ENCODE results near the gene ATP5F1D.

ATP5F1D gene

DNA sequence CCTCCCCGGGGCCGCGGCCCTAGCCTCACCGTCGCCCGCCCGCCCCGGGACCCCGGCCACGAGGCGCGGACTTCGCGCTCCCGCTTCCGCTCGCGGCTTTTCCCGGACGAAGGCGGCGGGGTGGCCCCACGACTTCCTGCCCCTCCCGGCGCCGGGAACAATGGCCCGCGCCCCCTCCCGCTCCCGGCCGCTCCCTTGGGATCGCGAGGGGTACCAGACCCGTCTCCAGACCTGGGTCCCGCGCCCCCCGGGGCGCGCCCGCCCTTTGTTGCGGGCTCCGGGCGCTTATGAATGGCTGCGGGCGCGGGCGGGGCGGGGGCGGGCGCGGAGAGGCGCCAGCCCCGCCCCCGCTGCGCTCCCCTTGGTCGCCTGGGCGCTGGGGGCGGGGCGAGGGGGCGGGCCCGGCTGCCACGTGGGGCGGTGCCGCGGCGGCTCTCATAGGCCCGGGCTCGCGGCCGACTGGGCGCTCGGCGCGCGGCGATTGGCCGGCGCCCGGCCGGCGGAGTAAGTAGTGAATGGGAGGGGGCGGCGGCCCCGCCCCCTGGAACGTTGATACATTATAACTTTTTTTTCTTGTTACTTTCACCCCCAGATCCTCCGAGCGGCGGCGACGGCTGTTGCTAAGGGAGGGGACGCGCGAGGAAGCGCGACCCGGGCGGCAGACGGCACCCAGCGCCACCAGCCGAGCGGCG lies 7.9 kb downstream of the ATP5F1D start:
- H3K9me3 ChIP-seq (ENCODE audit: severe bottlenecking): no peaks in the 10 kb centered on the region
- DNase-seq (ENCODE audit: low spot score): no peak
- H3K4me3 ChIP-seq (ENCODE audit: severe bottlenecking): peak overlapping the region; percentile 58
- peaks cover 35% of the 10 kb centered on the region for H3K36me3 ChIP-seq (ENCODE audit: low read depth)
- H3K27me3 ChIP-seq (ENCODE audit: insufficient read depth, poor library complexity, severe bottlenecking): no peaks in the 10 kb centered on the region
- peak; percentile 6; the same call in 1 of the 3 replicates for ATAC-seq (ENCODE audit: low read depth)
- H3K4me1 ChIP-seq (ENCODE audit: insufficient read depth, poor library complexity, severe bottlenecking): peaks cover 17% of the 10 kb centered on the region
- no peak for TF ChIP-seq CTCF (IDR thresholded peaks at IDR 0.05; ENCODE audit: poor library complexity, severe bottlenecking)
- H3K27ac ChIP-seq (ENCODE audit: poor library complexity, severe bottlenecking): peak overlapping the region; percentile 97

GRCh38 chr19:1249990-1250436 lies 8.5 kb downstream of the ATP5F1D start:
- Histone ChIP-seq H3K27ac (ENCODE audit: poor library complexity, severe bottlenecking) (peak overlapping the region; percentile 97), H3K4me3 (ENCODE audit: severe bottlenecking) (peak overlapping the region; percentile 58), H3K27me3 (ENCODE audit: insufficient read depth, poor library complexity, severe bottlenecking) (no peaks in the 10 kb centered on the region), H3K9me3 (ENCODE audit: severe bottlenecking) (no peaks in the 10 kb centered on the region), H3K4me1 (ENCODE audit: insufficient read depth, poor library complexity, severe bottlenecking) (peaks cover 17% of the 10 kb centered on the region), H3K36me3 (ENCODE audit: low read depth) (peaks cover 40% of the 10 kb centered on the region)
- ATAC-seq (ENCODE audit: low read depth) (no peak), DNase-seq (ENCODE audit: low spot score) (no peak)
- TF ChIP-seq CTCF (IDR thresholded peaks at IDR 0.05; ENCODE audit: poor library complexity, severe bottlenecking): no peak

DNA sequence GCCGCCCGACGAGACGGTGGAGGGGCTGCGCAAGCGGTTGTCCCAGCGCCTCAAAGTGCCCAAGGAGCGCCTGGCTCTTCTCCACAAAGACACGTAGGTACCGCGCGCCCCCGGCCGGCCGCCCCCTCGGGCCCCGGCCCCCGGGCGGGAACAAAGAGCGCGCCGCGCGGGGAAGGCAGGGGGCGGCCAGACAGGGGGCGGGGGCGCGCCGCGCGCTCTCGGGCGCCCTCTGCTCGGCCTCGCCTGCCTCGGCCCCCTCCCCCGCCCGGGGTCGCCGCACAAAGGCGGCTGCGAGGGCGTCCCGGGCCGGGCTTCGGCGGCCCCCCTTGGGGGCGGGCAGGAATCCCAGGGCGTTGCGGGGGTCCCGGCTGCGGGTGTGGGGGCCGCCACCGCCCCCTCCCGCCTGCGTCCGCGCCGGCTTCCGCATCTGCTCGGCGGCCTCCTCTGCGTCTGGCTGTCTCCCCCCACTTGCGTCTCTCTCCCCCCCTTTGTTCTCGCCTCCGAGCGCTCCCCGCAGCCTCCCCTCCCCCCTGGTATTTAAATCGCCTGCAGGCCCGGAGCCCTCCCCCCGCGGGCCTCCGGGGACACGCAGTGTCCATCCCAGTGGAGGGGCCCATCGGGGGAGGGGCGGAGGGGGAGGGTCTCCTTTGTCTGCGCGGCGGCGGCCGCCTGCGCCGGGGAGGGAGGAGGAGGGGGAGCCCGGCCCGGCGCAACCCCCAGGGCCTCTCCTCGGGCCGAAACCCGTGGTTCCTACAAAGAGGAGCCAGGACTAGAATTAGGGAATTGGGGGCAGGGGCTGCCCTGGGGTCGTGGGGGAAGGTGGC lies 9.1 kb downstream of the ATP5F1D start:
- DNase-seq (ENCODE audit: low spot score): no peak
- H3K4me3 ChIP-seq (ENCODE audit: severe bottlenecking): peak overlapping the region; percentile 58

GRCh38 chr19:1251330-1252220 lies 10.0 kb downstream of the ATP5F1D start:
- peak overlapping the region; percentile 58 for H3K4me3 ChIP-seq (ENCODE audit: severe bottlenecking)
- H3K36me3 ChIP-seq (ENCODE audit: low read depth): peaks cover 56% of the 10 kb centered on the region
- DNase-seq (ENCODE audit: low spot score): no peak
- no peaks in the 10 kb centered on the region for H3K27me3 ChIP-seq (ENCODE audit: insufficient read depth, poor library complexity, severe bottlenecking)
- no peak for TF ChIP-seq CTCF (IDR thresholded peaks at IDR 0.05; ENCODE audit: poor library complexity, severe bottlenecking)
- no peaks in the 10 kb centered on the region for H3K9me3 ChIP-seq (ENCODE audit: severe bottlenecking)
- ATAC-seq (ENCODE audit: low read depth): no peak
- H3K4me1 ChIP-seq (ENCODE audit: insufficient read depth, poor library complexity, severe bottlenecking): peaks cover 12% of the 10 kb centered on the region
- peak overlapping the region; percentile 97 for H3K27ac ChIP-seq (ENCODE audit: poor library complexity, severe bottlenecking)

More for the DNA sequence above, 9.1 kb downstream of the ATP5F1D start:
- H3K36me3 ChIP-seq (ENCODE audit: low read depth): peaks cover 47% of the 10 kb centered on the region
- H3K27me3 ChIP-seq (ENCODE audit: insufficient read depth, poor library complexity, severe bottlenecking): no peaks in the 10 kb centered on the region
- H3K27ac ChIP-seq (ENCODE audit: poor library complexity, severe bottlenecking): peak overlapping the region; percentile 97
- no peak for ATAC-seq (ENCODE audit: low read depth)
- H3K9me3 ChIP-seq (ENCODE audit: severe bottlenecking): no peaks in the 10 kb centered on the region
- H3K4me1 ChIP-seq (ENCODE audit: insufficient read depth, poor library complexity, severe bottlenecking): peaks cover 17% of the 10 kb centered on the region
- no peak for TF ChIP-seq CTCF (IDR thresholded peaks at IDR 0.05; ENCODE audit: poor library complexity, severe bottlenecking)
